Measurements from ENCODE around the gene DVL2. TPM values are rescaled to one million over a fixed set of nuclear protein-coding genes. Genes with fewer than 3 reads are reported as not detected.

The DVL2 gene
- total RNA-seq, 2 donors from 2014 or later = 37.0 to 46.9 TPM

DNA sequence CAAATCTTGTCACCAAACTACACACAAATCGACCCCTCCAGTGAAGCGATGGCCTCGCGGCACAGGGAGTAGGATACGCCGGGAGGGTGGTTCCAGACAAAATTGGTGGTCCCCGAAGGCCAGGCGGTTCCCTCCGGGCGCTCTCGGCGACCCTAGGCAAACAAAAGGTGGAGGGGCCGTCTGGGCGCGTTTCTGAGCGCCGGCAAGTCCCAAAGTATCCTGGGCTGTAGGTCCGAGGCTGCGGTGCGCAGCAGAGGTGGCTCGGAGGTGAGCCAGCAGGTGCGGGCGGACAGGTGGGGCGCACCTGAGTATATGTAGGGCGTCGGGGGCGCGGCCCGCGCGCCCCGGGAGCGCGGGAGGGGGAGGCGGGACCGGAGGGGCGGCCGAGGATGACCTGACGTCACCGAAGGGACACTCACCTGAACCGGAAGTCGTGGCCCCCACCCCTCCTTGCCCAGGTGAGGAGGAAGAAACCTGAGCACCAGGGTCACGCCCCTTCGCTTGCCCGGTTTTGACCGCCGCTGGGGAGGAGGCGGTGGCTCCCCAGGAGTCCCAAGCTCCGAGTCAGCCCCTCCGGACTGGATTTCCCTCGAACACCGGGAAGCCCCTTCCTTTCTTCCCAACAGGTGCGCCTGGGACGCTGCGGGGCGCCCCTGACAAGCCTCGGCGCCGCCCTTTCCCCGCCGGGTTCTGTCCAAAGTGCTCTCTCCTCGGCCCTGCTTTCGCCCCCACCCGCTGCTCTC lies 28.0 kb upstream of the DVL2 start, which contains the start of gene CLDN7:
CLDN7 (minus strand) TSS at position 287 of the 743 bp plus-strand sequence. CDS start 435 bp downstream, outside the sequence.
- Mint-ChIP-seq H3K36me3 (ENCODE audit: low read depth) (no peaks in the 10 kb centered on the region), H3K4me3 (peak within 1 kb of the TSS; percentile 96), H3K27me3 (peaks cover 16% of the 10 kb centered on the region), H3K4me1 (peaks cover 19% of the 10 kb centered on the region), H3K27ac (peak within 1 kb of the TSS; percentile 88)
- ATAC-seq (no peak), DNase-seq (no peak)
- no peaks in the 10 kb centered on the region for H3K9me3 ChIP-seq (ENCODE audit: control insufficient read depth, low read length, poor library complexity, severe bottlenecking)

DNA sequence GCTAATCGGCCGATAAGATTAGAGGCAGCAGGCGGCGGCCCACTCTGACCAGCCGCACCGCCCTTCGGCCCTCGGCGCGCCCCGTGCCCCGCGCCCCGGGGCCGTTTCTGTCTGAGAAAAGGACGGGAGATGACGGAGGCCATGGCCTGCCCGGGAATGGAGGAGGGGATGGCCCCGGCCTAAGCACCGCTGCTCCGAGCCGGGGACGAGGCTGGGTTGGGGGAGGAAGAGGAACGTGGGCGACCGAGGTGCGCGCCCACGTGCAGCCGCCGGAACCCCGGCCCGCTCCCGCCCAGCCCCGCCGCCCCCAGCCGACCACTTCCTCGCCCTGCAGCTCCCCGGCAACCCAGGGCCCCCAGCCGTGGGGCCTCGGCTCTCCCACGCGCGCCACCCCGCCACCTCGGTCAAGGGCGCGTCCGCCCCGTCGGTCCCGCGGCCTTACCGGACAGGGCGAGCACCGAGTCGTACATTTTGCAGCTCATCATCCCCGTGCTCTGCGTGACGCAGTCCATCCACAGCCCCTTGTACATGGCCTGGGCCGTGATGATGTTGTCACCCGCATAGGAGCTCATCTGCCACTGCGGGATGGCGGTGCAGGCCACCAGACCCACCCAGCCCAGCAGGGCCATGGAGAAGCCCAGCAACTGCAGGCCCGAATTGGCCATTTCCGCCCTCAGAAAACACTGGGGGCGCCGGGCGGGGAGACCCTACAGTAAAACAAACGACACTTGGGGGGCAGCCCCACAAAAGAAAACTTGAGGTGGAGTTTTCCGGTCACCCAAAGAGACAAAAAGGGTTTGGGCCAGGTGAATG lies 27.3 kb upstream of the DVL2 start:
- H3K27me3 Mint-ChIP-seq = peaks cover 16% of the 10 kb centered on the region
- no peak overlapping the region for H3K27ac Mint-ChIP-seq
- H3K9me3 ChIP-seq (ENCODE audit: control insufficient read depth, low read length, poor library complexity, severe bottlenecking) = no peaks in the 10 kb centered on the region
- DNase-seq (no peak), ATAC-seq (peak; percentile 51)
- peaks cover 2% of the 10 kb centered on the region for H3K36me3 Mint-ChIP-seq (ENCODE audit: low read depth)
- peaks cover 19% of the 10 kb centered on the region for H3K4me1 Mint-ChIP-seq
- H3K4me3 Mint-ChIP-seq = peak overlapping the region; percentile 78

DNA sequence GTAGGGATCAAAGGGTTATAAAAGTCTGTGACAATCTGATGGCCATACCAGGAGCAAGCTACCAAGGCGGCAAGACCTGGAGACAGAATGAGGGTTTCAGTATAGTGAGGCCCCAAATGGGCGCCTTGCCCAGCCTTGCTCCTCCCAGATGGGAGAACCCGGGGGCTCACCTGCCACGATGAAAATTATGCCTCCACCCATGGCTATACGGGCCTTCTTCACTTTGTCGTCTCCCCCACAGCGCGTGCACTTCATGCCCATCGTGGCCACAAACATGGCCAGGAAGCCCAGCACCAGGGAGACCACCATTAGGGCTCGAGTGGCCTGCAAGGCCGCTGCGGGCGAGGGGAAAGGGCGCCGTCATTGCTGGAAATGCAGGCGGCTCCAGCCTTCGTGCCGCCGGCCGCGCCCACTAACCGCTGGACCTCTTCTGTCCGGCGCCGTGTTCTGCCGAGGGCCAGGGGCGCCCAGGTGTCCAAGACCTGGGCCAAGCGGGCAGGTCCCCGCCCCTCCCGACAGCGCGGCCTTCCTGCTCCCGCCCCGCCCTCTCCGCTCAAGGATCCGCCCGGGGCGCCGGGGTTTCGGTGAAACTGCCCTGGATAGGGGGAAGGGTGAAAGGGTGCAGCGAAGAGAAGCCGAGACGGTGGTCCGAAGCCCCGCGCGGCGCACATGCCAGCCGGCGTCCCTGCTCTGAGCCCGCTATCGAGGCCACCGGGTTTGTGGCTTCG lies 26.5 kb upstream of the DVL2 start:
- Mint-ChIP-seq H3K36me3 (ENCODE audit: low read depth) (peaks cover 2% of the 10 kb centered on the region), H3K27ac (peak overlapping the region; percentile 16), H3K4me3 (peak overlapping the region; percentile 62), H3K27me3 (peaks cover 16% of the 10 kb centered on the region), H3K4me1 (peaks cover 19% of the 10 kb centered on the region)
- DNase-seq = peak in 2 of 3 donors; percentile 34 to 42
- H3K9me3 ChIP-seq (ENCODE audit: control insufficient read depth, low read length, poor library complexity, severe bottlenecking) = no peaks in the 10 kb centered on the region
- ATAC-seq = peak; percentile 61

DNA sequence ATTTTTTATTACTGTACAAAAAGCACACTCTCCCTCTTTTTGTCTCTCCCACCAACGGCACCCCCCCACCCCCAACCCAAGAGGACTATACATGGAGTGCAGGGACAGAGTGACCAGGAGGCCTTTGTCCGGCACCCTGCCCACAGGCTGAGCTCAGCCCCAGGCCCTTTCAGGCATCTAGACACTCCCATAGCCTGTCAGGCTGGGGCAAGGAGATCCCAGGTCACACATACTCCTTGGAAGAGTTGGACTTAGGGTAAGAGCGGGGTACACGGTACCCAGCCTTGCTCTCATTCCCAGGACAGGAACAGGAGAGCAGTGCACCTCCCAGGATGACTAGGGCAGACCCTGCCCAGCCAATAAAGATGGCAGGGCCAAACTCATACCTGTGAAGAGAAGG lies 25.8 kb upstream of the DVL2 start:
- peaks cover 16% of the 10 kb centered on the region for H3K27me3 Mint-ChIP-seq
- peak overlapping the region; percentile 16 for H3K27ac Mint-ChIP-seq
- H3K36me3 Mint-ChIP-seq (ENCODE audit: low read depth) = peaks cover 2% of the 10 kb centered on the region
- no peak for ATAC-seq
- DNase-seq = no peak
- no peaks in the 10 kb centered on the region for H3K9me3 ChIP-seq (ENCODE audit: control insufficient read depth, low read length, poor library complexity, severe bottlenecking)
- peaks cover 19% of the 10 kb centered on the region for H3K4me1 Mint-ChIP-seq
- peak overlapping the region; percentile 50 for H3K4me3 Mint-ChIP-seq

DNA sequence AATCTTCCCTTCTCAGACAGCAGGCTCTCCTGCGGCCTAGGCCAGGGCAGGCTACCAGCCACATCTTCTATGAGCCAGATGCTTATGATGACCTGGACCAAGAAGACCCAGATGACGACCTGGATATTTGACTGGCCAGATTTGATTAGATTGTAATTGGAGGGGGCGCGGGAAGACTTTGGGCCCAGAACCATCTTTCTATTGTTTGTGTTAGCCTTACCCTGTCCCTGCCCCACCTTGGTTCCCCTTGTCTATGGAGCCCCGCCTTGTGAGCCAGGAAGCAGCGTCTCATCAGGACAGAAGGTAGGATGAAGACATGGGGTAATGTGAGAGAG lies 25.2 kb upstream of the DVL2 start:
- DNase-seq (no peak), ATAC-seq (no peak)
- H3K27me3 Mint-ChIP-seq = peaks cover 16% of the 10 kb centered on the region
- H3K9me3 ChIP-seq (ENCODE audit: control insufficient read depth, low read length, poor library complexity, severe bottlenecking) = no peaks in the 10 kb centered on the region
- H3K27ac Mint-ChIP-seq = no peak overlapping the region
- no peak overlapping the region for H3K4me3 Mint-ChIP-seq
- peaks cover 19% of the 10 kb centered on the region for H3K4me1 Mint-ChIP-seq
- peaks cover 5% of the 10 kb centered on the region for H3K36me3 Mint-ChIP-seq (ENCODE audit: low read depth)

DNA sequence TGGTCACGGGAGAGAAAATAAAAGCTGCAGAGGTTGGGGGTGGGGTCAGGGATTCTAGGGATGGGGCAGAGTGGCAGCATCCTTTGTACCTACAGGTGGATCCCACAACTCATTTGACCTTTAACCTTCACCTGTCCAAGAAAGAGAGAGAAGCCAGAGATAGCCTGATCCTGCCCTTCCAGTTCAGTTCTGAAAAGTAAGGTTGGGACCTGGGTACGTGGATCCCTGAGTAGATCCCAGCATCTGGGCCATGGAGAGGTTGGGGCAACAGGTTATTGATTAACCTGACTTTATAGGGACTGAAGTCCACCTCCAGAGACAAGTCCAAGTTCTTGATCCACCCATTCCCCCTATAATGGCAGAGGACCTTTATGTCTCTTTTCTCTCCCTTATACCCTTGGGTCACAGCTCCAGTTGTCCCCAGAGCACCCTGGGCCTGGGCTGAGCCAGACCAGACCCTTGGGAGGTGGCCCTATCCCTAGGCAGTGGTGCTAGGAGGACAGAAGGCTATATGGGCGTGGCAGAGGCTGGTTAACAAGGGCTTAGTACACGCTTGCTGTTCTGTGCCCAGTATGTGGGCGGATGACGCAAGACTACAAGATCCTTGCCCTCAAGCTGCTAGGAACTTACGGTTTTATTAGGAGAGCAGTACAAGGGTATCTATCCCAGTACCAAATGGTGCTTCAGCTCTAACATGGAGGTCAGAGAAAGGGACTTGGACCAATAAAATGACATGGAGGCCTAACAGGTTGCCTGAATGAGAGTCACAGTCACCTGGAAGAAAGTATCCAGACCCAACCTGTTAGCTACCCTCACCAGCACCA lies 24.6 kb upstream of the DVL2 start:
- peaks cover 6% of the 10 kb centered on the region for H3K36me3 Mint-ChIP-seq (ENCODE audit: low read depth)
- no peak for ATAC-seq
- no peaks in the 10 kb centered on the region for H3K9me3 ChIP-seq (ENCODE audit: control insufficient read depth, low read length, poor library complexity, severe bottlenecking)
- no peak for DNase-seq
- H3K27ac Mint-ChIP-seq = no peak overlapping the region
- H3K4me1 Mint-ChIP-seq = peaks cover 19% of the 10 kb centered on the region
- peaks cover 13% of the 10 kb centered on the region for H3K27me3 Mint-ChIP-seq
- H3K4me3 Mint-ChIP-seq = no peak overlapping the region

DNA sequence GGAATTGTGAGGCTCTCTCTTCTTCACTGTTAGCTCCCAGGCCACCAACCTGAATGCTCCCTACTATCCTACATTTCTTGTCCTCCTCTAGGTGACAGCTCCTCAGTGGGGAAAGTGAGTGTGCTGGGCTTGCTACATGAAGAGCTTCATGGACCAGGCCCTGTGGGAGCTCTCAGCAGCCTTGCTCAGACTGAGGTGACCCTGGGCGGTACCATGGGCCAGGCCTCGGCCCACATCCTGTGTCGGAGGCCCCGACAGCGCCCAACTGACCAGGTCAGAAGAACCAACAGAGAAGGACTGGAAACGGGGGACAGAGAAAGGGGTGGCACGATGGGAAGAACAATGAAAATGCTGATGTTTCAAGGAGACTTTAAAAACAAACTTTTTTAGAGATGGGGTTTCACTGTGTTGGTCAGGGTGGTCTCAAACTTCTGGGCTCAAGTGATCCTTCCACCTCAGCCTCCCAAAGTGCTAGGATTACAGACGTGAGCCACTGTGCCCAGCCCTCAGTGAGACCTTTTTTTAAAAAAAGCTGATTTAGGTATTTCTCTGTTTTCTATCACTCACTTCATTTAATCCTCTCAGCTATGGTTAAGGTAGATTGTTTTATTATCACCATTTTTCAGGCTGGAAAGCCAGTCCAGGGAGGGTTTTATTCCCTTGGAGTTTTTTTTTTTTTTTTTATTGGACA lies 22.6 kb upstream of the DVL2 start:
- Mint-ChIP-seq H3K27me3 (no peaks in the 10 kb centered on the region), H3K27ac (peak overlapping the region; percentile 56), H3K4me1 (peaks cover 14% of the 10 kb centered on the region), H3K4me3 (peak overlapping the region; percentile 52), H3K36me3 (ENCODE audit: low read depth) (peaks cover 12% of the 10 kb centered on the region)
- no peak for ATAC-seq
- no peaks in the 10 kb centered on the region for H3K9me3 ChIP-seq (ENCODE audit: control insufficient read depth, low read length, poor library complexity, severe bottlenecking)
- DNase-seq = no peak

DNA sequence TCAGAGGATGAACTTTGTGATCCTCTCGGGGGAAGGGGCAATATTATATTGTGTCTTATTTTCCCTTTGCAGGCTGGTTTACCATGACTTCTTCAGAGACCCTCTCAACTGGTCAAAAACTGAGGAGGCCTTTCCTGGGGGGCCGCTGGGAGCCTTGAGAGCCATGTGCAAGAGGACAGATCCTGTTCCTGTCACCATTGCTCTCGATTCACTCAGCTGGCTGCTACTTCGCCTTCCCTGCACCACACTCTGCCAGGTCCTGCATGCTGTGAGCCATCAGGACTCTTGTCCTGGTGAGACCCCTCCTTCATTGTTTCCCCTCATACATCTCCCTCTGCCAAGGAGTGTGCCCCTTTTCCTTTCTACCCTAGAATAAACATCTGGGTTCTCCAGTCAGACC lies 20.2 kb upstream of the DVL2 start:
- Mint-ChIP-seq H3K27me3 (no peaks in the 10 kb centered on the region), H3K4me1 (peaks cover 24% of the 10 kb centered on the region), H3K36me3 (ENCODE audit: low read depth) (peaks cover 12% of the 10 kb centered on the region), H3K4me3 (peak overlapping the region; percentile 39), H3K27ac (no peak overlapping the region)
- DNase-seq = no peak
- ATAC-seq = no peak
- no peaks in the 10 kb centered on the region for H3K9me3 ChIP-seq (ENCODE audit: control insufficient read depth, low read length, poor library complexity, severe bottlenecking)

DNA sequence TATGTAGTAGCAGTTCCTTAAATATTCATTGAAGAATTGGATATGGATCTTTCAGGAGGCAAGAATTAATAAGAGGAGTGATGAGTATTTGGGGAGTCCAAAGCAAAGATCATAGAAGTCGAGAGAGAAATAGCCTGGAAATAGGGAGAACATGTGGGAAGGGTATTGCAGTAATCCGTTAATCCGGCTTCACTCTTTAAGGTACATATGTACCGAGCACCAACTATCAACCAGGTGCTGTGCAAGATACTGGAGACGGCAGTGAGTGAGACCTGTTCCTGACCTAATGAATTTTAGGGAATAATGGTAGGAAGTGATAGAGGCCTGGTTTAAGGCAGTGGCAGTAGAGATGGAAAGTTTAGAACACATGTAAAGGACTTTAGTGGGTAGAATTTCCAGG lies 18.8 kb upstream of the DVL2 start:
- H3K4me1 Mint-ChIP-seq = peaks cover 33% of the 10 kb centered on the region
- peaks cover 12% of the 10 kb centered on the region for H3K36me3 Mint-ChIP-seq (ENCODE audit: low read depth)

DNA sequence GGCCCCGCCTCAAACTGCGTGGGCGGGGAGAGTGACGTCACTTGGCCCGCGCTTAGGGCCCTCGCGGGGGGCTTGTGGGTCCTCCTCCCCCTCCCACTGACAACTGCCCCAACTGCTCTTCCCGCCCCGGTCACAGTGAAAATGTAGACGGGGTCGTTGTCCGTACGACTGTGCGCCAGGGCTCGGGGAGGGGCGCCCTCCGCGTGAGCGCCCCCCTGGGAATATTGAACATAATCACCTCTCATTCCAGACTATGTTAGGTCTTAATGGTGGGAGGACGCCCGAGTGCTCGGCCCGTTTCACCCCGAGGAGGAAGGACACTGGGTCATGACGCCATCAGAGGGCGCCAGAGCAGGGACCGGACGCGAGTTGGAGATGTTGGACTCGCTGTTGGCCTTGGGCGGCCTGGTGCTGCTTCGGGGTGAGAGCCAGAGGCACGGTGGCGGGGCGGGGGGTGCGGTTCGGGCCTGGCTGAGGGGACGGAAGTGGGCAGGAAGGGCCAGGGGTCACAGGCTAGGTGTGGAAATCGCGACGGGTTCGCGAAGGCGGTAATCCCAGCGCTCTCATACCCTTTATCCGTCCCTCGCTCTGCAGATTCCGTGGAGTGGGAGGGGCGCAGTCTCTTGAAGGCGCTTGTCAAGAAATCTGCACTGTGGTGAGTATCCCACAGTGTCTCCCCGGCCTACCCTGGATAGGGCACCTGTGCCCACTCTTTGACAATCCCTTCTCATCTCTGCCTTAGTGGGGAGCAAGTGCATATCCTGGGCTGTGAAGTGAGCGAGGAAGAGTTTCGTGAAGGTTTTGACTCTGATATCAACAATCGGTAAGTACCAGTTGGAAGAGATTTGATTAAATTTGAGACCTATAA lies 18.1 kb upstream of the DVL2 start, which contains the start of gene ELP5:
ELP5 (plus strand) TSS at position 40 of the 868 bp plus-strand sequence; CDS start at position 376, 336 bp downstream.
- peak; percentile 59 for ATAC-seq

More for the DNA sequence above, 18.8 kb upstream of the DVL2 start:
- Mint-ChIP-seq H3K27me3 (no peaks in the 10 kb centered on the region), H3K4me3 (peak overlapping the region; percentile 95), H3K27ac (peak overlapping the region; percentile 98)
- no peaks in the 10 kb centered on the region for H3K9me3 ChIP-seq (ENCODE audit: control insufficient read depth, low read length, poor library complexity, severe bottlenecking)
- DNase-seq = no peak
- ATAC-seq = no peak

DNA sequence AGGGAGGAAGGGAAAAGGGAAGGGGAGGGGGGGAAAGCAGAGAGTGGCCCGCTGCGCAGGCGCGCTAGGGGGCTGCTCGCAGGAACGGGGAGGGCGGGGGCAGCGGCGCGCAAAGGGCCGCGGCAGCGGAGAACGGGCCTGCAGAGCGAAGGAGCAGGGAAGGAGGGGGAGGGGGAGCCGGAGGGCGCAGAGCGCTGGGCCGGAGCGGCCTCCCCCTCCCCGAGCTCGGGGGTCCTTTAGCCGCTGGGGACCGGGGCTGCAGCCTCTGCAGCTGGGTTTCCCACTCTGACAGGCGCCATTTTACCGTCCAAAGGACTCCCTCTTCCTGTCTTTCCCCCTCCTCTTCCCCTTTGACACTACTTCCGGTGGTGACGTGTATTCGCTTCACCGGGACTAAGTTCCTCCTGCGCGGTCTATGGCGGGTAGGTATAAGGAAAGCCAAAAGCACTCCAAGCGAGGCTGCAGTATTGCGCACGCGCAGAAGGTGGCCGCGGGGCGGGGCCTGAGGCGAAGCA lies 17.4 kb upstream of the DVL2 start, which contains the start of gene CTDNEP1:
CTDNEP1 (minus strand) TSS at position 74 of the 515 bp plus-strand sequence. CDS start 438 bp downstream, outside the sequence.
- H3K27ac Mint-ChIP-seq = peak within 1 kb of the TSS; percentile 98
- ATAC-seq (peak; percentile 88), DNase-seq (peak; percentile 95 to 99 (median 96))
- peaks cover 33% of the 10 kb centered on the region for H3K4me1 Mint-ChIP-seq
- H3K4me3 Mint-ChIP-seq = peak within 1 kb of the TSS; percentile 95
- no peaks in the 10 kb centered on the region for H3K27me3 Mint-ChIP-seq
- no peaks in the 10 kb centered on the region for H3K9me3 ChIP-seq (ENCODE audit: control insufficient read depth, low read length, poor library complexity, severe bottlenecking)
- H3K36me3 Mint-ChIP-seq (ENCODE audit: low read depth) = peaks cover 10% of the 10 kb centered on the region

More for the DNA sequence above, 18.1 kb upstream of the DVL2 start, which contains the start of gene ELP5:
- DNase-seq = peak; percentile 73 to 76 (median 75)
- peaks cover 33% of the 10 kb centered on the region for H3K4me1 Mint-ChIP-seq
- peak within 1 kb of the TSS; percentile 98 for H3K27ac Mint-ChIP-seq
- H3K9me3 ChIP-seq (ENCODE audit: control insufficient read depth, low read length, poor library complexity, severe bottlenecking) = no peaks in the 10 kb centered on the region
- peaks cover 12% of the 10 kb centered on the region for H3K36me3 Mint-ChIP-seq (ENCODE audit: low read depth)
- peak within 1 kb of the TSS; percentile 95 for H3K4me3 Mint-ChIP-seq
- no peaks in the 10 kb centered on the region for H3K27me3 Mint-ChIP-seq

All from T-helper 17 cell (primary cell).